HG03064 (cell line): ENCODE results near the gene ATP6V1F.

Experiments
- ATAC-seq: cut with Tn5 transposase; IDR thresholded peaks from one replicate; pipeline ENCODE4 v1.9.1; 2021; ENCODE audit warnings: low read depth; ENCODE audit not compliant: unreplicated experiment

ATP6V1F gene

GRCh38 chr7:128835231-128835751 is 27.4 kb upstream of the ATP6V1F start:
- no peak for ATAC-seq

GRCh38 chr7:128835790-128836641 is 26.6 kb upstream of the ATP6V1F start:
- ATAC-seq = no peak

GRCh38 chr7:128836729-128837348 is 25.8 kb upstream of the ATP6V1F start:
- ATAC-seq = no peak

DNA sequence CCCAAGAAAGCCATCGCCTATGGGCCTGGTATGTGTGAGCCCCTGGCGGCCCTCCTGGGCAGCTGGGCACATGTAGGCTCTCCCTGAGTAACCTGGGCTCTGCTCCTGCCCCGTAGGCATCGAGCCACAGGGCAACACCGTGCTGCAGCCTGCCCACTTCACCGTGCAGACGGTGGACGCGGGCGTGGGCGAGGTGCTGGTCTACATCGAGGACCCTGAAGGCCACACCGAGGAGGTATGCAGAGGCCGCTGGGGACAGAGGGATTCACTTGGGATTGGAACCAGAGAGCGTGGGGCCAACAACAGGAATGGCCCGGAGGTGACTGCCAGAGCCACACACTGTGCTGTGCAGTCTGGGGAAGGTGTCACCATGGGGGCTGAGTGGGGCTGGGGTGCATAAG is 25.1 kb upstream of the ATP6V1F start:
- no peak for ATAC-seq

DNA sequence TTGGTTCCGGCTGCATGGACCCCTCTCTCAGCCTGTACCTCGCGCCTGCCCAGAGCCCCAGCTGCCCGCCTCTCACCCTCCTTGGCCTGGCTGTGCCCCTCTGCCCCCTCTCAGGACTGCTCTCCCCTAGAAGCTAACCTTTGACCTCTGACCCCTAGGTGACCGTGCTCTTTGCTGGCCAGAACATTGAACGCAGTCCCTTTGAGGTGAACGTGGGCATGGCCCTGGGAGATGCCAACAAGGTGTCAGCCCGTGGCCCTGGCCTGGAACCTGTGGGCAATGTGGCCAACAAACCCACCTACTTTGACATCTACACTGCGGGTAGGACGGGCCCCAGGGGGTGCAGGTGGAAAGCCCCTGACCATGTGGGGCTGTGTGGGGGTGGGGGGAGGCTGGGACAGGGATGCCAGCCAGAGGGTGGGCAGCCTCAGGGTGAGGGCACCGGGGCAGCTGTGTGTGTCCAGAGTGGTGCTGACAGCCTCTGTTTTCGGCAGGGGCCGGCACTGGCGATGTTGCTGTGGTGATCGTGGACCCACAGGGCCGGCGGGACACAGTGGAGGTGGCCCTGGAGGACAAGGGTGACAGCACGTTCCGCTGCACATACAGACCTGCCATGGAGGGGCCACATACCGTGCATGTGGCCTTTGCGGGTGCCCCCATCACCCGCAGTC is 24.4 kb upstream of the ATP6V1F start:
- ATAC-seq = no peak

DNA sequence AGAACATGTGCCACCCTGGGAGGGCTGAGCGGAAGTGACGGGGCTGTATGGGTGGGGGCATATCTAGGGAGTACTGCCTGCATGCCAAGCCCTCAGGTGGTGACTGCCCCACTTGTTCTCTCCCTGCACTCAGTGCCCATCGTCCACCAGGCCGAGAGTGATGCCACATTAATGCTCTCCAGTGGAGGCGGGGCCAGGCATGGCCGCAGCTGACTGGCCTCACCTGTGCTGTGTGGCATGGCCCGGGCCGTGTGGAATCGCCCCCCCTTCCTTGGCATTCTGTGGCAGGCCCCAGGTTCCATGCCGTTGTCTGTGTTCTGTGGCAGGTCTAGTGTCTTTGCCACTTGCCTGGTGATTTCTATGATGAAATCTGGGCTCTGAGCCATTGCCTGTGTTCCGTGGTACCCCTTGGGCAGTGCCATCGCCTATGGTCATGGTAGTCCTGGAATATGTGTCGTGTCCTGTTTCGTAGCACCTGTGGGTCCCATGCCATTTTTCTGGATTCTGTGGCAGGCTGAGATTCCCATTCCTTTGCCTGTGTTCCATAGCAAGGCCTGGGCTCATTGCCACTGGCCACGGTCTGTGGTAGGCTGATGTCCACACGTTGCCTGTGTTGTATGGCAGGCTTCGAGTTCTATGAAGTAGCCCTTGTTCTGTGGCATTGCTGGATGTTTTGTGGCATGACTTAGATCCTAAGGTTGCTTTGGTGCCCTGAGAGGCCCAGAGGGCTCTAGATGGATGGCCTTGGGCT is 23.5 kb upstream of the ATP6V1F start:
- ATAC-seq = no peak

- ATAC-seq = no peak
Measured at GRCh38 chr7:128839751-128840177, 22.9 kb upstream of the ATP6V1F start.

DNA sequence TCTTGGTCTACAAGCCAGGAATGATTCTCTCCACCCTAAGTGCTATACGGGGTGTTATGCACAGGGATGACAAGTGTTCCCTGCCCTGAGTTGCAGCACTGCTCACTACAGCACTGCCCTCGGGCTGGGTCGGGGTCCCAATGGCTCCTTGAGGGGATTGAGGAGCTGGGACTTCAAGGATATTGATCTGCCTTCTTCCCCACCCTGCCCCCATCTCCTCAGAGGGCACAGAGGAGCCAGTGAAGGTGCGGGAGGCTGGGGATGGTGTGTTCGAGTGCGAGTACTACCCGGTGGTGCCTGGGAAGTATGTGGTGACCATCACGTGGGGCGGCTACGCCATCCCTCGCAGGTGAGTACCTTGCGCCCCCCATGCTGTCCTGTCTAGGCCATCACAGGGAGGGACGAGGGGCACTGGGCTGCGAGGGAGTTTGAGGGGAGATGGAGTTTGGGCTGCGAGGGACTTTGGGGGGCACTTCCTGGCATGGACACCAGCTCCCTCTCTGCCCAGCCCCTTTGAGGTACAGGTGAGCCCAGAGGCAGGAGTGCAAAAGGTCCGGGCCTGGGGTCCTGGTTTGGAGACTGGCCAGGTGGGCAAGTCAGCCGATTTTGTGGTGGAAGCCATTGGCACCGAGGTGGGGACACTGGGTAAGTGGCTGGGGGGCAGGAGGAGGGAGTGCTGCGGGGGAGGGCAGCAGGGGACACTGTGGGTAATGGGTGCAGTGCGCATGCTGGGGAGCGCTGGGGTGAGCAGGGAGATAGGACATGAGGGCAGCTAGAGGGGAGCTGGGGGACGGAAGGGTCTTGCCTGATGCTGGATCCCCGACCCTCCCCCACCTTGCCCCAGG is 22.1 kb upstream of the ATP6V1F start:
- no peak for ATAC-seq

DNA sequence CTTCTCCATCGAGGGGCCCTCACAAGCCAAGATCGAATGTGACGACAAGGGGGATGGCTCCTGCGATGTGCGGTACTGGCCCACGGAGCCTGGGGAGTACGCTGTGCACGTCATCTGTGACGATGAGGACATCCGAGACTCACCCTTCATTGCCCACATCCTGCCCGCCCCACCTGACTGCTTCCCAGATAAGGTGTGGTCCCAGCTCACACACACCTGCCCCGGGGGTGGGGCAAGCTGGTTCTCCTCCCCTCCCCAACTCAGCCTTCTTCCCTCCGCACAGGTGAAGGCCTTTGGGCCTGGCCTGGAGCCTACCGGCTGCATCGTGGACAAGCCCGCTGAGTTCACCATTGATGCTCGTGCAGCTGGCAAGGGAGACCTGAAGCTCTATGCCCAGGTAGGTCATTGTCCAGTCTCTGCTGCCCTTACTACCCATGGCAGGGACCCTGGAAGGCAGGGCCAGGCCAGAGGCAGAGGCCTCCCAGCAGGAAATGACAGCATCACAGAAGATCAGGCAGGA is 21.4 kb upstream of the ATP6V1F start:
- ATAC-seq = no peak

DNA sequence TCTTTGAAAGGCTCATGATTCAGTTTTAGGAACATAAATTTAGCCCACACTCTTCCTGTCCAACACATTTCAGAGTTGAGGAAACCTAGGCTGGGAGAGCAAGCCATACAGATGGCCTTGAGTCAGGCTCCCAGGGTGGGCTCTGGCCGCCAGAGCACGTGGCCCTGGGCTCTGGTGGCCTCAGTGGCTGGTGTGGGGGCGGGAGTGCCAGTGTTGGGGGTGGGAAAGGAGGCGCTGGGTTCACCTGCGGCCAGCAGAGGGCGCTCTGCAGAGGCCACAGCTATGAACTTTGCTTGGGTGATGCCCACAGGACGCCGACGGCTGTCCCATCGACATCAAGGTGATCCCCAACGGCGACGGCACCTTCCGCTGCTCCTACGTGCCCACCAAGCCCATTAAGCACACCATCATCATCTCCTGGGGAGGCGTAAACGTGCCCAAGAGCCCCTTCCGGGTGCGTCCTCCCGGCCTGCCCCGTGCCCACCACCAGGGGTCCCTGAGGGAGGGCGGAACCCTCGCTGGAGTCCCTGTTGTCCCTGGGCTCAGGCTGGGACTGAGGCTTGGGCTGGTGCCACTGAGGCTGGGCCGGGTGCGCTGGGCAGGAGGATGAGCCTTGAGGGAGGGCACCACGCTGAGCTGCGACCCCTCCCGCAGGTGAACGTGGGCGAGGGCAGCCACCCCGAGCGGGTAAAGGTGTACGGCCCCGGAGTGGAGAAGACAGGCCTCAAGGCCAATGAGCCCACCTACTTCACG is 20.6 kb upstream of the ATP6V1F start:
- no peak for ATAC-seq

DNA sequence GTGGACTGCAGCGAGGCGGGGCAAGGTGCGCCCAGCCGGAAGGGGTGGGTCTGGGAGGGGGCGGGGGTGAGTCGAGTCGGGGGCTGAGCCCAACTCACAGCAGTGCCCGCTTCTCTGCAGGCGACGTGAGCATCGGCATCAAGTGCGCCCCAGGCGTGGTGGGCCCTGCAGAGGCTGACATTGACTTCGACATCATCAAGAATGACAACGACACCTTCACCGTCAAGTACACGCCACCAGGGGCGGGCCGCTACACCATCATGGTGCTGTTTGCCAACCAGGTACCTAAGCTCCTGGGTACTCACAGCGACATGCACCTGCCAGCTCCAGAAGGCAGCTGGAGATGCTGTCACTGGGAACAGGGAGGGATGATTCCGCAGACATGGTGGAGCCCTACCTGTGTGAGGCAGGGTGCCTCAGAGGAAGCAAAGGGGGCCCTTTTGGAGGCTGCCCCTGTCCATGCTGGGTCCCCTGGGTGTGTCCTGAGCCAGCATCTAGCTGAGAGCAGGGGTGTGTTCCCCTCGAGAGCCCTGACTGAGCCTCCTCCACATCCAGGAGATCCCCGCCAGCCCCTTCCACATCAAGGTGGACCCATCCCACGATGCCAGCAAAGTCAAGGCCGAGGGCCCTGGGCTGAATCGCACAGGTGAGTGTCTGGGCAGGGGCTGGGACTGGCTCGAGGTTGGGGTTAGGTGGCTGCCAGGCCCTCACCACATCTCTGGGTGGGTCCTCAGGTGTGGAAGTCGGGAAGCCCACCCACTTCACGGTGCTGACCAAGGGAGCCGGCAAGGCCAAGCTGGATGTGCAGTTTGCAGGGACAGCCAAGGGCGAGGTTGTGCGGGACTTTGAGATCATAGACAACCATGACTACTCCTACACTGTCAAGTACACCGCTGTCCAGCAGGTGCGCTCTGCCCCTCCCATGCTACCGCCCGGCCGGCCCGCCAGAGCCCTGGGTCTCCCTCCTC is 19.7 kb upstream of the ATP6V1F start:
- ATAC-seq = no peak

- ATAC-seq = no peak
Measured at GRCh38 chr7:128843938-128844621, 18.6 kb upstream of the ATP6V1F start.

- no peak for ATAC-seq
Measured at GRCh38 chr7:128844777-128845311, 17.8 kb upstream of the ATP6V1F start.

GRCh38 chr7:128845475-128845874 is 17.2 kb upstream of the ATP6V1F start:
- no peak for ATAC-seq

DNA sequence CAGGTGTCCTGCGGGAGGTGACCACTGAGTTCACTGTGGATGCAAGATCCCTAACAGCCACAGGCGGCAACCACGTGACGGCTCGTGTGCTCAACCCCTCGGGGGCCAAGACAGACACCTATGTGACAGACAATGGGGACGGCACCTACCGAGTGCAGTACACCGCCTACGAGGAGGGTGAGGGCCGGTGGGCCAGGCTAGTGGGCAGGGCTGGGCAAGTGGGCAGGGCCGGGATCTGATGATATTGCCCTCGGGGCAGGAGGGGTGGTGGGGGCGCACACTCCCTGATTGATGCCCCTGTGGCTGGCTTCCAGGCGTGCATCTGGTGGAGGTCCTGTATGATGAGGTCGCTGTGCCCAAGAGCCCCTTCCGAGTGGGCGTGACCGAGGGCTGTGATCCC is 16.7 kb upstream of the ATP6V1F start:
- ATAC-seq = no peak

DNA sequence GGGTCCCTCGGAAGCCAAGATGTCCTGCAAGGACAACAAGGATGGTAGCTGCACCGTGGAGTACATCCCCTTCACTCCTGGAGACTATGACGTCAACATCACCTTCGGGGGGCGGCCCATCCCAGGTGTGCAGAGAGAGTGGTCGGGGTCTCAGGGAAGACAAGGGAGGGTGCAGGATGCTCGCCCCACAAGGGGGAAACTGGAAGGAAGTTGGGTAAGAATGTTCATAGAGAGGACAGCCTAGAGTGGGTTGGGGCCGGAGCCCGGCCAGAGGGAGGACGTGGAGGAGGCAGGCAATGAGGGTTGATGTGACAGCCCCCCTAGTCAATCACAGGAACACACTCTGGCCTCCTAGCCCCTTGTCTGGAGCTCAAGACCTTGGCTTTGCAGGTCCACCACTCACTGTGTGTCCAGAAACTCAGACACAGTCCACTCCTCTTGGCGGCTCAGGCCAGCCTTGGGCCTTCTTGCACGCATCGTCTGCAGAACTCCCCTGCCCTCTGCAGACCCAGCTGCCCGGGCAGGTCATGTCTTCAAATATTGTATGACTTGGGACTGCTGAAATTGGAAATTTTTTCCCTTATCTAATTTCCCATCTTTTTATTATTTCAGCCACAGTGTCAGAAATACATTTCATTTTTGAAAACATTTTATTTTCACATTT is 15.7 kb upstream of the ATP6V1F start:
- no peak for ATAC-seq
